Breast epithelium (tissue), 3 donors: ENCODE measurements around the gene BPIFB3.
"Not testable (repeated sequence)": the region's sequence is repeated elsewhere in the genome, so short reads cannot be mapped to it uniquely, and the experiment has no call there.

Experiments
- CTCF ChIP-seq, 3 donors: fragments of 450-650 bp; IDR thresholded peaks; one replicate each; pipeline ENCODE4 v1.5.1; 2016 to 2017; ENCODE audit warnings: antibody characterized with exemption in 3 of 3, mild to moderate bottlenecking in 3 of 3, moderate library complexity in 3 of 3
- POLR2A ChIP-seq: fragments of 450-650 bp; IDR thresholded peaks from one replicate; pipeline ENCODE4 v1.6.1; 2016; ENCODE audit warnings: antibody characterized with exemption, mild to moderate bottlenecking, moderate library complexity
- POLR2AphosphoS5 ChIP-seq, 3 donors: sonication (generic); formaldehyde crosslinking; IDR thresholded peaks; one replicate each; pipeline ENCODE4 v1.6.1; 2017; ENCODE audit warnings: antibody characterized with exemption in 3 of 3

GRCh38 chr20:33045129-33045721 lies 8.5 kb upstream of the BPIFB3 start:
- not testable (repeated sequence) for TF ChIP-seq CTCF (IDR thresholded peaks at IDR 0.05); POLR2AphosphoS5 (IDR thresholded peaks at IDR 0.05); POLR2A
